Panc1 (cell line): ENCODE measurements around the gene VOPP1. TPM values are rescaled to one million over a fixed set of nuclear protein-coding genes. Genes with fewer than 3 reads are reported as not detected.

Source experiments
- ATAC-seq: fragments of 200-7000 bp; cut with Tn5 transposase; 2 replicates; pipeline ENCODE4 v1.9.1; 2020; ENCODE audit warnings: mild to moderate bottlenecking, moderate library complexity
- BruUV-seq: library from RNA; stranded (reverse); fragments of 400-500 nt; replicated peaks from 2 replicates; lab custom pipeline; 2021; lab: Mats Ljungman, UMichigan
- CTCF ChIA-PET: fragments of 300-600 bp; sonication (Branson Sonifier 250); formaldehyde crosslinking; loops from one replicate; lab custom pipeline; 2022; ENCODE audit warnings: antibody characterized with exemption; lab: Charles Lee
- POLR2A ChIA-PET: fragments of 300-600 bp; sonication (Branson Sonifier 250); formaldehyde crosslinking; loops from one replicate; lab custom pipeline; 2022; ENCODE audit warnings: antibody characterized with exemption; lab: Charles Lee
- DNase-seq: peaks from one replicate; pipeline ENCODE4 v3.0.0-alpha.2; 2010; ENCODE audit warnings: low read depth, low spot score
- H3K27ac ChIP-seq: 2 replicates; pipeline ENCODE4 v1.5.1; 2011; ENCODE audit warnings: mild to moderate bottlenecking, low read length, inconsistent platforms
- H3K27me3 ChIP-seq: fragments of 200-500 bp; sonication (Bioruptor generic); 2 replicates; pipeline ENCODE4 v1.6.0; 2014; ENCODE audit warnings: low read length, inconsistent platforms; ENCODE audit not compliant: control insufficient read depth, insufficient read depth
- H3K36me3 ChIP-seq: fragments of 200-500 bp; sonication (Bioruptor generic); 2 replicates; pipeline ENCODE4 v1.5.1; 2014; ENCODE audit warnings: inconsistent platforms, mild to moderate bottlenecking, low read length, moderate library complexity; ENCODE audit not compliant: control insufficient read depth, insufficient read depth
- H3K4me1 ChIP-seq: 2 replicates; pipeline ENCODE4 v1.5.1; 2011; ENCODE audit warnings: inconsistent platforms, mild to moderate bottlenecking, low read length, moderate library complexity; ENCODE audit not compliant: control insufficient read depth, insufficient read depth
- H3K4me3 ChIP-seq, 2 experiments: 2 replicates each; pipeline ENCODE4 v1.5.1; 2011 to 2012; ENCODE audit warnings: low read depth in 2 of 2, low read length in 2 of 2, mild to moderate bottlenecking in 2 of 2, inconsistent platforms in 1 of 2, moderate library complexity in 1 of 2
- H3K9me3 ChIP-seq: fragments of 200-500 bp; sonication (Bioruptor generic); 2 replicates; pipeline ENCODE4 v1.5.1; 2014; ENCODE audit warnings: low read depth, mild to moderate bottlenecking, inconsistent platforms, low read length, moderate library complexity; ENCODE audit not compliant: control insufficient read depth, insufficient read depth
- POLR2AphosphoS5 ChIP-seq: IDR thresholded peaks from 2 replicates; pipeline ENCODE4 v1.6.1; 2012; ENCODE audit warnings: mild to moderate bottlenecking, low read depth, low read length, moderate library complexity
- SIN3A ChIP-seq: IDR thresholded peaks from 2 replicates; pipeline ENCODE4 v1.6.1; 2012; ENCODE audit warnings: low read depth, mild to moderate bottlenecking, low read length, moderate library complexity, borderline replicate concordance; ENCODE audit not compliant: insufficient read depth
- TCF7L2 ChIP-seq: IDR thresholded peaks from 2 replicates; pipeline ENCODE4 v1.6.1; 2011; ENCODE audit warnings: mild to moderate bottlenecking, low read depth, low read length, inconsistent platforms
- in situ Hi-C: cut with HindIII; loops from 2 replicates; pipeline ENCODE4 v1.10.0; 2016; ENCODE audit warnings: low sequenced_read_pairs, low pct_unique_long_range_greater_than_20kb
- intact Hi-C: fragments of 100-400 bp; cut with micrococcal nuclease; formaldehyde crosslinking; loops from one replicate; pipeline ENCODE4 v1.10.0; 2022; ENCODE audit not compliant: unreplicated experiment
- total RNA-seq: library from RNA; stranded (reverse); gene quantifications from one replicate; pipeline ENCODE4 v1.2.1, GENCODE V29; 2021; ENCODE audit not compliant: unreplicated experiment
- TF ChIP-seq, protein P1 (sequence below), 2 experiments: IDR thresholded peaks; 2 replicates each; pipeline ENCODE4 v1.6.1; 2011 to 2012; ENCODE audit warnings: low read depth in 2 of 2, control low read depth in 1 of 2, low read length in 1 of 2, mild to moderate bottlenecking in 1 of 2, moderate library complexity in 1 of 2; ENCODE audit not compliant: insufficient read depth in 1 of 2
- TF ChIP-seq, protein P2 (sequence below): fragments of 450-650 bp; IDR thresholded peaks from 2 replicates; pipeline ENCODE4 v1.5.1; 2017; ENCODE audit warnings: mild to moderate bottlenecking

VOPP1 gene
- total RNA-seq, 1 experiment from 2014 or later = 131 TPM

DNA sequence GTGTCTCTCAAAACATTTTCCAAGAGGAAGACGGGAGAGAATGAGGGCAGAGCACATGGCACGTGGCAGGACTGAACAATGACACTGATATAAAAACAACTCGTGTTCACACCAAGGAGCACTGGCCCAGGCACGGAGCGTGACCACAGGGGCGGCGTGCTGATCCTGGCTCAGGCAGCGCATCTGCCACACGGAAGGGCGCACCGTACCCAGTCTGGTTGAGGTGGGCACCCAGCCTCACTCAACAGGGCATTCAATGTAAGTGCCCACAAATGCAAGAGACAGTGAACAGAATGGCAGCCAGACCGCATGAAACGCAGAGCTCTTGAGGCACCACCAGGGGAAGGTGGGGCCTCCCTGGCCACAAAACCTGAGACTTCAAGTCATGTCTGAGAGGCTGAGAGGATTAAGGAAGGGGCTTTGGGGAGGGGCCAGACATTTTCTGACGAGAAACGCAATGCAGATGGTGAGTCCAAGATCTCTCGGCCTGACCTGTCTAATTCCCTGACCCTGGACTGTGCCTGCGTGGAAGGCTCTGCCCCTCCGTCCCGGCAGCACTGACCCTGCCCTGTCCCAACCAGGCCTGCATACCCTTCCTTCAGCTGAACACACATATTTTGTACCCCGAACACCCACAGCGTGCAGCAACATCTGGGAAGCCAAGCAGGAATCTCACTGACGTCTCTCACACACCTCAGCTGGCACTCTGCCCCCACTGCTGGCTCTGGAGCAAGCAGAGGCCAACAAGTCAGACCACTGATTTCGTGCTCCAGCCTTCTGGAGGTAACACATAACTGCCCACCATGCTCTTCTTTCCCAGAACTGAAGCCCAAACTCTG lies 35.5 kb downstream of the VOPP1 start:
- ATAC-seq = no peak
- POLR2A ChIA-PET = no interaction called here
- peaks cover 35% of the 10 kb centered on the region for H3K4me1 ChIP-seq
- DNase-seq = no peak
- intact Hi-C loops = no loop called here
- CTCF ChIA-PET = no interaction called here
- H3K4me3 ChIP-seq = no peak overlapping the region
- in situ Hi-C loops = no loop called here
- no peak for TF ChIP-seq SIN3A
- TF ChIP-seq, protein P1, sequence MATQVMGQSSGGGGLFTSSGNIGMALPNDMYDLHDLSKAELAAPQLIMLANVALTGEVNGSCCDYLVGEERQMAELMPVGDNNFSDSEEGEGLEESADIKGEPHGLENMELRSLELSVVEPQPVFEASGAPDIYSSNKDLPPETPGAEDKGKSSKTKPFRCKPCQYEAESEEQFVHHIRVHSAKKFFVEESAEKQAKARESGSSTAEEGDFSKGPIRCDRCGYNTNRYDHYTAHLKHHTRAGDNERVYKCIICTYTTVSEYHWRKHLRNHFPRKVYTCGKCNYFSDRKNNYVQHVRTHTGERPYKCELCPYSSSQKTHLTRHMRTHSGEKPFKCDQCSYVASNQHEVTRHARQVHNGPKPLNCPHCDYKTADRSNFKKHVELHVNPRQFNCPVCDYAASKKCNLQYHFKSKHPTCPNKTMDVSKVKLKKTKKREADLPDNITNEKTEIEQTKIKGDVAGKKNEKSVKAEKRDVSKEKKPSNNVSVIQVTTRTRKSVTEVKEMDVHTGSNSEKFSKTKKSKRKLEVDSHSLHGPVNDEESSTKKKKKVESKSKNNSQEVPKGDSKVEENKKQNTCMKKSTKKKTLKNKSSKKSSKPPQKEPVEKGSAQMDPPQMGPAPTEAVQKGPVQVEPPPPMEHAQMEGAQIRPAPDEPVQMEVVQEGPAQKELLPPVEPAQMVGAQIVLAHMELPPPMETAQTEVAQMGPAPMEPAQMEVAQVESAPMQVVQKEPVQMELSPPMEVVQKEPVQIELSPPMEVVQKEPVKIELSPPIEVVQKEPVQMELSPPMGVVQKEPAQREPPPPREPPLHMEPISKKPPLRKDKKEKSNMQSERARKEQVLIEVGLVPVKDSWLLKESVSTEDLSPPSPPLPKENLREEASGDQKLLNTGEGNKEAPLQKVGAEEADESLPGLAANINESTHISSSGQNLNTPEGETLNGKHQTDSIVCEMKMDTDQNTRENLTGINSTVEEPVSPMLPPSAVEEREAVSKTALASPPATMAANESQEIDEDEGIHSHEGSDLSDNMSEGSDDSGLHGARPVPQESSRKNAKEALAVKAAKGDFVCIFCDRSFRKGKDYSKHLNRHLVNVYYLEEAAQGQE (IDR thresholded peaks at IDR 0.05; ENCODE audit: insufficient read depth in 1 of 2, low read depth in 2 of 2, low read length in 1 of 2) = no peak
- TF ChIP-seq, protein P2, sequence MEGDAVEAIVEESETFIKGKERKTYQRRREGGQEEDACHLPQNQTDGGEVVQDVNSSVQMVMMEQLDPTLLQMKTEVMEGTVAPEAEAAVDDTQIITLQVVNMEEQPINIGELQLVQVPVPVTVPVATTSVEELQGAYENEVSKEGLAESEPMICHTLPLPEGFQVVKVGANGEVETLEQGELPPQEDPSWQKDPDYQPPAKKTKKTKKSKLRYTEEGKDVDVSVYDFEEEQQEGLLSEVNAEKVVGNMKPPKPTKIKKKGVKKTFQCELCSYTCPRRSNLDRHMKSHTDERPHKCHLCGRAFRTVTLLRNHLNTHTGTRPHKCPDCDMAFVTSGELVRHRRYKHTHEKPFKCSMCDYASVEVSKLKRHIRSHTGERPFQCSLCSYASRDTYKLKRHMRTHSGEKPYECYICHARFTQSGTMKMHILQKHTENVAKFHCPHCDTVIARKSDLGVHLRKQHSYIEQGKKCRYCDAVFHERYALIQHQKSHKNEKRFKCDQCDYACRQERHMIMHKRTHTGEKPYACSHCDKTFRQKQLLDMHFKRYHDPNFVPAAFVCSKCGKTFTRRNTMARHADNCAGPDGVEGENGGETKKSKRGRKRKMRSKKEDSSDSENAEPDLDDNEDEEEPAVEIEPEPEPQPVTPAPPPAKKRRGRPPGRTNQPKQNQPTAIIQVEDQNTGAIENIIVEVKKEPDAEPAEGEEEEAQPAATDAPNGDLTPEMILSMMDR = no peak
- no peak for TF ChIP-seq POLR2AphosphoS5
- TF ChIP-seq TCF7L2 = no peak
- H3K27ac ChIP-seq = no peak overlapping the region
- no peaks in the 10 kb centered on the region for H3K36me3 ChIP-seq
- H3K27me3 ChIP-seq = no peaks in the 10 kb centered on the region
- H3K9me3 ChIP-seq = no peaks in the 10 kb centered on the region
- no TSS peak for BruUV-seq

DNA sequence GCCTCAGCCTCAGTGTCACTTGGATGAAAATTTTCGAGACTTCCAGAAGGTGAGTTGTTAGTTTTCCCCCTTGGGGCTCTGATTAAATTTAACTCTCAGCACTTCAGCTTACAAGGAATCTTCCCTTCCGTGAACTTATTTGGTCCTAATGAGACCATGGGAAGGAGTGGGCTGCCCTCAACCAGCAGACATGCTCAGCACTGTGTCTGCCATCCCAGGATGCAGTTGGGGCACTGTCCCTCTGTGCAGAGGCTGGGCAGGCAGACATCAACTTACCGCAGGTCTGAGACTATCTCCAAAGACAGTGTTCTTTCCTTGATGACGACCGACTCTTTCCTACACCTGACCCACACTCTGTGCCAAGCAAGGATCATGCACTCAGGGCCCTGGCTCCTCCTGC lies 36.7 kb downstream of the VOPP1 start:
- peaks cover 35% of the 10 kb centered on the region for H3K4me1 ChIP-seq
- H3K27me3 ChIP-seq = no peaks in the 10 kb centered on the region
- TF ChIP-seq SIN3A (no peak), TCF7L2 (no peak), POLR2AphosphoS5 (no peak)
- TF ChIP-seq, protein P1 (IDR thresholded peaks at IDR 0.05; ENCODE audit: insufficient read depth in 1 of 2, low read depth in 2 of 2, low read length in 1 of 2) = no peak
- TF ChIP-seq, protein P2 = no peak
- H3K36me3 ChIP-seq = no peaks in the 10 kb centered on the region
- BruUV-seq = no TSS peak
- in situ Hi-C loops = no loop called here
- DNase-seq (no peak), ATAC-seq (no peak)
- no peak overlapping the region for H3K27ac ChIP-seq
- H3K9me3 ChIP-seq = no peaks in the 10 kb centered on the region
- ChIA-PET CTCF (no interaction called here), POLR2A (no interaction called here)
- intact Hi-C loops = no loop called here
- H3K4me3 ChIP-seq = no peak overlapping the region
